NCI-H1417 treated with DMSO at 0.1 percent for 48 hours (cell line): ENCODE data around the gene SLC37A1.
"Not testable (repeated sequence)": the region's sequence is repeated elsewhere in the genome, so short reads cannot be mapped to it uniquely, and the experiment has no call there.

Experiments used
- DNase-seq: peaks from one replicate; lab custom pipeline; 2025; lab: John Stamatoyannopoulos, UW

The SLC37A1 gene

DNA sequence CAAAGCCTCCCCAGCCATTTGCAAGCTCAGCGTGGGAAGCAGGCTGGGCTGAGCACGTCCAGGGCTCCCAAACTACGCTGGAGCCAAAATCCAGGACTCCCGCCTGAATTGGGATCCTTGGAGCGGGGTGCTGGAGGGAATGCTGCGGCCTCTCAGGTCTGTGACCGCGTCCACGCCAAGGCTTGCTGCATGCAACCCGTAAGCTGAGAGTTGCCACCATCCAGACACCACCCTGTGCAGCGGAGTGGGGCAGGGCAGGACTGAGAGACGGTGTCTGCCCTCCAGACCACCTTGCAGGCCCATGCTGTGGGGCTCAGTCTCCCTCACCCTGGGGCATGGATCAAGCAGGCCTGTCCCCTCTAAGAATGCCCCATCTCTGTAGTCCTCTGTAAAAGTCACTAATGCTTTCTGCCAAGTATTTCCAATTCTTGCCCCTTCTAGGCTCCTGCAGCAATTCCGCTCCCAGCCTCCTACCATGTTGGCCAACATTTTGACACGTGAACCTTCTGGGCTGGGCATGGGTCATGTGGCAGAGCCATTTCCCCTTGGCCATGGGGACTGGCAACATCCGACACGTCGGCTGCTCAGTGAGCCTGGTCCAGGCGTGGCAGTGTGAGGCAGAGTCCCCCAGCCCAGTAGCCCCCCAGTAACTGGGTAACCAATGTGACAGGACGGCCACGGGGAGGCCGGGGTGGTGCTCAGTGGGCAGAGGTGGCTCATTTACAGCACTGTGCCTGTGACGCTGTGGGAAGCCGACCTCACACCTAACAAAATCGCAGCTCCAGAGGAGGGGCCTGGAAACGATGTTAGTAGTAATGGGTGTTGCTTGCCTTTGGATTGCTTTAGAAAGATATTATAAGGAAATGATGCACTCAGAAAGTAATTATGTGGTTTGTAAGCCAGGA lies 81.9 kb downstream of the SLC37A1 start:
- no peak for DNase-seq

DNA sequence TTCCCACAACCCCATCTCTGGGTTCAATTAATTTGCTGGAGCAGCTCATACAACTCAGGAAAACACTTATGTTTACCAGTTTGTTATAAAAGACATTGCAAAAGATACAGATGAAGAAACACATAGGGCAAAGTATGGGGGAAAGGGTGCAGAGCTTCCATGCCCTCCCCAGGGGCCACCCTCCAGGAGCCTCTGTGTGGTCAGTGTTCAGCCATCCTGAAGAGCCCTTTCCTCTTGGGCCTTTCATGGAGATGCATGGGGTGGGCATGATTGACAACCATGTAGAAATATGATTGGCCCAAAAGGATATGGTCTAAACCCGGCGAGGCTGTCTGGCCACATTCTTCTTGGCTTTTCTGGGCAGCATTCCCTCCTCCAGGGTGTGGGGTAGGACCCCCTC lies 83.0 kb downstream of the SLC37A1 start:
- no peak for DNase-seq

GRCh38 chr21:42597487-42598158 lies 84.0 kb downstream of the SLC37A1 start:
- no peak for DNase-seq

- DNase-seq = no peak
Observed at GRCh38 chr21:42598159-42598735, 84.6 kb downstream of the SLC37A1 start.

GRCh38 chr21:42599486-42599885 lies 85.8 kb downstream of the SLC37A1 start:
- DNase-seq = no peak

GRCh38 chr21:42599962-42600361 lies 86.3 kb downstream of the SLC37A1 start:
- no peak for DNase-seq

DNA sequence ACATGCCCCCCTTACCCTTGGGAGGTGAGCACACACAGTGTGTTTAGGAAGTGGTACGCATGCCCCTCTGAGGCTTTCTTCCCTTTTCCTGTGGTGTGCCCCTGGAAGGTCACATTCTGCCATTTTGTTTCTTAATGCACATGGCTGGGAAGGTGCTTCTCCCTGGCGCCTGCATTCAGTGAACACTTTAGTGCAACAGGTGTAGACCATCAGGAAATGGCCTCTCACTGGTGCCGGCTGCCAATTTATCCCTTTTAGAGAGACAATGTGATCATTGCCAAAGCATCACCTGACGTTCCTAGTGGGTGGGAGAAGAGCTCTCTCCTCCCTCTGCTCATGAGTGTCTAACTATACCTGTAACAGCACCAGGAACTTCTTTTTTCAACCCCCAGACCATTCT lies 88.0 kb downstream of the SLC37A1 start:
- no peak for DNase-seq

DNA sequence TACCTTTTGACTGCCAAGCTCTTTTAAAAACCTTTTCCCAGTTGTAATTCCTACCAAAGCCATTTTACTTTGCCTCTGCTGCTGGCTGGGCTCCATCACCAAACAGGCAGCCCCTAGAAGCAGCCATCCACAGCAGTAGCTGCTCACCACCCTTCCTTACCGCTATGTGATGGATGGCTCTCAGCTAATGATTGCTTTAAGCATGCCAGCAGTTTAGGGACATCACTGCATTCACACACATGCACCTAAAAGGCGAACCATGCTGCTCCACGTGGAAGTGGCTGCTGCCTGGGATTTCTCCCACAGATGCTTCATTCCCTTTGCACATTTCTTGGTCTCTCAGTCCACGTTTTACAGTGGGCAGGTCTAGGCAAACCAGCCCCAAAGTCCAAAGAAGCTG lies 93.5 kb downstream of the SLC37A1 start:
- no peak for DNase-seq

- DNase-seq = no peak
Observed at GRCh38 chr21:42607525-42608102, 94.0 kb downstream of the SLC37A1 start.

DNA sequence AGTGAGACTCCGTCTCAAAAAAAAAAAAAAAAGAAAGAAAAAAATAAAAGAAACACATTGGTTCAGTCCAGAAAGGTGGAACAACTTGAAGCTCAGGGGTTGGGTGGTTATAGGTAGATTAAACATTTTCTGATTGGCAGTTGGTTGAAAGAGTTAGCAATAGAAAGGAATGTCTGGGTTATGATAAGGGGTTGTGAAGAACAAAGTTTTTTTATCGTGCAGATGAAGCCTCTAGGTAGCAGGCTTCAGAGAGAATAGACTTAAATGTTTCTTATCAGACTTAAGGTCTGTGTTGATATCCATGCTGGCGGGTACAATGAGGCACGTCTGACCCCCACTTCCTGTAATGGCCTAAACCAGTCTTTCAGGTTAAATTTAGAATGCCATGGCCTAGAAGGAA lies 94.8 kb downstream of the SLC37A1 start:
- DNase-seq = no peak

- DNase-seq = no peak
Observed at GRCh38 chr21:42609811-42610210, 96.2 kb downstream of the SLC37A1 start.

DNA sequence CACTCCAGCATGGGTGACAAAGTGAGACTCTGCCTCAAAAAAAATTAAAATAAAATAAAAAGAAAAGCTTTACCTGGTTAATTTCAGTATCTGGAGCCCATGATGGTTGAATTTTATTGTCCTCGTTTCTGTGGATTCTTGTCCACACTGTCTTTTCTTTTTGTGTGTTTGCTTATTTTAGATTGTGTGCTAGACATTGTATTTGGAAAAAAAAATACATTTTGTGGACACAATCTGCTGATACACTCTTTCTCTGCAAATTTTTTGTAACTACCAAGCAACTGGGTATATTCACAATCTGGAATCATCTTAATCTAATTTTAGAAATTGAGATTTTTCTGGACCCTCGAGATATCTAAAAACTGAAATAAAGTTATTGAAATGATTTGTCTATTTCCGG lies 98.2 kb downstream of the SLC37A1 start:
- DNase-seq = no peak

DNA sequence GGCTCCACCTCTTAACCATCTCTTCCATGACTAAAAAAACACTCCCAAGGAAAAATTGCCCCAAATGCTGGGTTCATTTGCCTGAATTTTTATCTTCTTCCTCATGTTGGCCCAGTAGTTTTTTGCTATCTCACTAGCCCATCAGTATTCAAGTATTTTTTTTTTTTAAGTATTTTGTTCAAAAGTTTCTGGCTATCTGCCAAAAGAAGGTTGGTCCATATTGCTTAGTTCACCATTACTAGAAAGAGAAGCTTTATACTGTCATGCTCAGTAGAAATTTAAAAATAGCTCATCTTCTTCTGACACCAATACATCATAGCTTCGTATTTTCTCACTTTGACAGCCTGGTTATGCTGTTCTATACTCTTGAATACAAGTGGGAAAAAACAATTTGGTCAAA lies 98.7 kb downstream of the SLC37A1 start:
- DNase-seq = no peak

GRCh38 chr21:42613756-42614155 lies 100.1 kb downstream of the SLC37A1 start:
- no peak for DNase-seq

DNA sequence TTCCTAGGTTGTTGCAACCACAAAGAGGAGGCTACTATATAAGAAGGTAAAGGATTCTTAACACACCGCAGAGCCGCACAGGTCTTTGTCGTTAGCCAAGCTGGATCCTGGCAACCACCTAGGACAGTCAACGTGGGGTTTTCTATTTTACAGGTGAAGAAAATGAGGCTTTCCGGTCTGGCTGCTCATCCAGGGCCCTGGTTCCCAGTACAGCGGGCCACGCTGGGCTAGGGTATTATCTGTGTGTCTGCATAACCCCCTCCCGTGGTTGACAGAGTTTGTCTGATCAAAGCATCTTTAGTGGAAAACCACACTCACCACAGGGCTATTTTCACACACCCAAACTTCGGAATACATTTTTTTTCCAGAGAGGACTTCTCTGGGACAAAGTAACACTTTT lies 100.7 kb downstream of the SLC37A1 start:
- no peak for DNase-seq

DNA sequence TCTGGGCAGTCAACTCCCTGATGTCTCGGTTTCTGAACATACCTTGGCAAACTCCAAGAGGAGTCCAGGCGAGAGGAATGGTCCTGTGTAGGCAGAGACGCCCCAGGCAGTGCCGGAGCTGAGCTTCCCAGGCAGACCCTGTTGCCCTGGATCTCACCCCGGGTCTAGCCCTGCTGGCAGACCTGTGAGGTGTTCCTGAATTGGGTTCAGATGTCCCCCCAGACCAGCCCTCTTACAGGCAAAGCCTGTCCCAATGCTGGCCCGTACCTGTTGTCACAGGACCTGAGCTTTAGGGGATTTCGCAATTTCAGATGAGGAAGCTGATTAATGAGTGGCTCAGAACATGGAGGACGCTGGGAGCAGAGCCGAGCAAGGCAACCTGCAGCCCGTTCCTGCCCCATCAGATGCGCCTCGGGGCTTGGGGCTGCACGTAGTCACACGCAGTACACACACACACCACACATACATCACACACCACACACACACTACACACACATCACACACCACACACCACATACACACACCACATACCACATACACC lies 101.2 kb downstream of the SLC37A1 start:
- DNase-seq = no peak

- not testable (repeated sequence) for DNase-seq
Observed at GRCh38 chr21:42615377-42615776, 101.7 kb downstream of the SLC37A1 start.

DNA sequence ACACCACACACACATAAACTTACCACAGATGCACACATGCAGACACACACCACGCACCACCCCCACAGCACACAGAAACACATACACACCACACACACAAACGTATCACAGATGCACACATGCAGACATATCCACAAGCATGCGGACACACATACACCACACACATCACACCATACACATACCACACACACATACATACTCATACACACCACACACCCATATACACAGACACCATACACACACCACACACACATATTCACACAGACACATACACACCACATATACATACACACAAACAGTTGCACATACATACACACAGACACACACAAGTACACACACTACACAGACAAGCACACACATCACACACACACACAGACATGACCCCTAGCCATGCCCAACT lies 102.3 kb downstream of the SLC37A1 start:
- DNase-seq = no peak

DNA sequence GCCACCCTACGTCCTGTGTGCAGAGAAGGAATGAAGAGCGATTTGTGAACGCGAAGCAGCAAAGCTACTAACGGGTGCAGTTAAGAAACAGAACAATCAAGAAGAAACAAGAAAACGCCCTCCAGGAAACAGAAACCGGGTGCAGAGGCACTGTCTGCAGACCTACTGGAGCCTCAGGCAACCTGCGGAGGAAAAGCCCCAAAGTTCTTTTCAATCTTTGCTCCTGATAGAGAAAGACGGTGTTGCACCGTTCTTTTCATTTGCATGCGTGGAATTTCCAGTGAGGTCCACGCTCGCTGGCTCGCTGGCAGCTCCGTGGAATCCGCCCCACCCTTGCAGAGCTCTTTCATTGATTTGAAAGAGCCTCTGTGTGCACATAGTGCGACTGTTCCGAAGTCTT lies 102.8 kb downstream of the SLC37A1 start:
- no peak for DNase-seq

GRCh38 chr21:42616941-42617340 lies 103.3 kb downstream of the SLC37A1 start:
- no peak for DNase-seq

DNA sequence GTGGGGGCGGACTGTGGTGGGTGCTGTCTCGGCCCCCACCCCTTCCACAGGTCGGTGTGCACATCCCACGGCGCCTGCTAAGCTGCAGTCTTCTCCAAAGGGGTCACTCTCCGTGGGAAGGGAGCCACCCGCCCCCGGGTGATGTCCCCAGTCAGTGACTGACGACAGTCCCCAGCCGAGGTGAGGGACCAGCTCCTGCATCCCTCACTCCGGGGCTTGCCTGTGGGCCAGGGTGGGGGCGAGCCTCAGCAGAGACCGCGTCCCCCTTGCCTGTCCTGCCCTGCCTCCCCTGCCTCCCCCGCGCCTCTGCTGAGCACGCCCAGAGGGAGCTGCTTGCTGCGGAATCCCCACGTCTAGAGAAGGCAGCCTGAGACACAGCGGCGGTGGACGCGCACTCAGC lies 103.8 kb downstream of the SLC37A1 start:
- no peak for DNase-seq

- no peak for DNase-seq
Observed at GRCh38 chr21:42618707-42619102, 105.1 kb downstream of the SLC37A1 start.
